Measurements from ENCODE around the gene TRIM29. TPM values are rescaled to one million over a fixed set of nuclear protein-coding genes. Genes with fewer than 3 reads are reported as not detected.

Gene TRIM29
- total and polyA plus RNA-seq, 12 donors: 0.17 to 0.64 (median 0.30) TPM; not detected in 9

- H3K9me3 ChIP-seq: no peaks in the 10 kb centered on the region
- H3K4me3 ChIP-seq: no peak overlapping the region
- H3K27me3 ChIP-seq: peaks cover 0 to 12% (median under 1%) of the 10 kb centered on the region in 7 donors
- TF ChIP-seq CTCF (IDR thresholded peaks at IDR 0.05): no peak
- WGBS, 2 donors: 66 to 71% methylated on average over 4 of the region's 4 CpGs
- H3K36me3 ChIP-seq: no peaks in the 10 kb centered on the region
- no peaks in the 10 kb centered on the region for H3K4me1 ChIP-seq
- no peak for DNase-seq
- no peak overlapping the region for H3K27ac ChIP-seq
- intact Hi-C loops (cut with DNase I): no loop called here
- ATAC-seq: no peak
Observed at GRCh38 chr11:120126620-120127019, 11.3 kb downstream of the TRIM29 start.

DNA sequence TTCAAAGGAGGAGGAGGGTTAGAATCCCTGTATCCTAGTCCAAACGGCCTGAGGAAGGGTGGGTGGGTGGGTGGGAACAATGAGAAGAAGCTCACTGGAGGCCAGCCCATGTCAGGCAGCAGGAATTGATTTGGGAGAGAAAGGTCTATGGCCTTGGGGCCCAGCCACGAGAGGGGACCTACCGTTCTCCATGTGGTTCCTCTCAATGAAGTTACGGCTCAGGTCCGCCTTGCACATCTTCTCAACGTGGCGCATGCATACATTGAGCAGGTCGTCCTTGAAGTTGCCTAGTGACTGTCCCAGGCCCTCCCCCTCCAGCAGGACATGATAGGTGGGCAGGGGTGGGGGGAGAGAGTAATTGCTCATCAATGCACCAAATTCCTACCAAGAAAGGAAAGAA lies 12.4 kb downstream of the TRIM29 start:
- ATAC-seq: no peak
- intact Hi-C loops (cut with DNase I): no loop called here
- WGBS, 2 donors: 81 to 82% methylated on average over 8 of the region's 8 CpGs
- no peak overlapping the region for H3K4me3 ChIP-seq
- H3K36me3 ChIP-seq: no peaks in the 10 kb centered on the region
- H3K9me3 ChIP-seq: no peaks in the 10 kb centered on the region
- no peak for TF ChIP-seq CTCF (IDR thresholded peaks at IDR 0.05)
- DNase-seq: no peak
- no peaks in the 10 kb centered on the region for H3K4me1 ChIP-seq
- peaks cover 0 to 12% (median 0%) of the 10 kb centered on the region in 7 donors for H3K27me3 ChIP-seq
- no peak overlapping the region for H3K27ac ChIP-seq

DNA sequence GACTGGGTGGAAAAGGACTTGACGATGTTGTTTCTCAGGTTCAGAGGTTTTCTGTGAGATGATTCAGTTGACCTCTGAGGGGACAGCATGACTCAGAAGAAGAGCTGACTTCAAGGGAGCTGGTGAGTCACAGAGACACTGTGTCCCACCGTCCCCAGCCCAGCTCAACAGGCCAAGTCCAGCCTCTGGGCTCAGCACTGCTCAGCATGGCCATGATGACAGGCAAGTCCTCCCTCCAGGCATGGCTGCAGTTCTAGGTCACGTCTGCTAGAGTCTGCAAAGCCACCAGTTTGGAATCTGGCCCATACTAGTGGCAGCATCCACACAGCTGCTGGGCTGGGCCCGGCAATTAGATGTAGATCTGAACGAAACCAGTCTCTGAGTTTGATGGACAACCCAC lies 12.9 kb downstream of the TRIM29 start:
- no peaks in the 10 kb centered on the region for H3K4me1 ChIP-seq
- DNase-seq (no peak), ATAC-seq (peak in 1 of 8 donors; percentile 60)

GRCh38 chr11:120124355-120124754 lies 13.6 kb downstream of the TRIM29 start:
- Histone ChIP-seq H3K9me3 (no peaks in the 10 kb centered on the region), H3K4me3 (no peak overlapping the region), H3K27ac (no peak overlapping the region), H3K27me3 (peaks cover 0 to 12% (median 0%) of the 10 kb centered on the region in 7 donors), H3K4me1 (no peaks in the 10 kb centered on the region), H3K36me3 (no peaks in the 10 kb centered on the region)
- TF ChIP-seq CTCF (IDR thresholded peaks at IDR 0.05): no peak
- DNase-seq: no peak
- intact Hi-C loops (cut with DNase I): no loop called here
- whole genome bisulfite sequencing, 2 donors: 86 to 89% methylated on average over 14 of the region's 14 CpGs
- ATAC-seq: no peak

More for the DNA sequence above, 12.9 kb downstream of the TRIM29 start:
- Histone ChIP-seq H3K4me3 (no peak overlapping the region), H3K27ac (no peak overlapping the region), H3K27me3 (peaks cover 0 to 12% (median 0%) of the 10 kb centered on the region in 7 donors), H3K36me3 (no peaks in the 10 kb centered on the region), H3K9me3 (no peaks in the 10 kb centered on the region)
- TF ChIP-seq CTCF (IDR thresholded peaks at IDR 0.05): no peak
- WGBS, 2 donors: 58 to 76% methylated on average over 5 of the region's 5 CpGs
- intact Hi-C loops (cut with DNase I): no loop called here
